A673 (cell line): Measurements from ENCODE around the gene SHISA4. TPM values are rescaled to one million over a fixed set of nuclear protein-coding genes. Genes with fewer than 3 reads are reported as not detected.

Source experiments
- BruUV-seq: library from RNA; stranded (reverse); fragments of 400-500 nt; replicated peaks from 2 replicates; lab custom pipeline; 2021; lab: Mats Ljungman, UMichigan
- CTCF ChIA-PET: fragments of 300-600 bp; sonication (Branson Sonifier 250); formaldehyde crosslinking; loops from one replicate; lab custom pipeline; 2022; ENCODE audit warnings: antibody characterized with exemption; lab: Charles Lee
- POLR2A ChIA-PET: fragments of 300-600 bp; sonication (Branson Sonifier 250); formaldehyde crosslinking; loops from one replicate; lab custom pipeline; 2022; ENCODE audit warnings: antibody characterized with exemption; ENCODE audit not compliant: low non-redundant PET; lab: Charles Lee
- DNase-seq: peaks from one replicate; pipeline ENCODE4 v3.0.0-alpha.2; 2015; ENCODE audit warnings: low spot score
- H3K27ac ChIP-seq: fragments of 200-600 bp; sonication (generic); 2 replicates; pipeline ENCODE4 v1.5.1; 2016; ENCODE audit warnings: mixed run types, low read depth, mild to moderate bottlenecking, mixed read lengths, antibody characterized with exemption, low read length; ENCODE audit not compliant: poor library complexity, severe bottlenecking
- H3K27me3 ChIP-seq: fragments of 200-600 bp; sonication (generic); replicated peaks from 2 replicates; pipeline ENCODE4 v1.6.1; 2017; ENCODE audit warnings: mixed run types, low read depth, mild to moderate bottlenecking, mixed read lengths, antibody characterized with exemption, low read length; ENCODE audit not compliant: insufficient read depth, poor library complexity
- H3K36me3 ChIP-seq: fragments of 200-600 bp; sonication (generic); 2 replicates; pipeline ENCODE4 v1.6.1; 2016; ENCODE audit warnings: mixed run types, mild to moderate bottlenecking, mixed read lengths, antibody characterized with exemption, low read length; ENCODE audit not compliant: insufficient read depth, poor library complexity, severe bottlenecking
- H3K4me1 ChIP-seq: fragments of 200-600 bp; sonication (generic); 2 replicates; pipeline ENCODE4 v1.6.1; 2017; ENCODE audit warnings: mixed run types, mild to moderate bottlenecking, mixed read lengths, antibody characterized with exemption, low read length; ENCODE audit not compliant: insufficient read depth, poor library complexity, severe bottlenecking
- H3K4me3 ChIP-seq: fragments of 200-600 bp; sonication (generic); 2 replicates; pipeline ENCODE4 v1.5.1; 2016; ENCODE audit warnings: low read depth, mixed run types, mild to moderate bottlenecking, mixed read lengths, low read length; ENCODE audit not compliant: poor library complexity, severe bottlenecking
- H3K9me3 ChIP-seq: fragments of 200-600 bp; sonication (generic); 2 replicates; pipeline ENCODE4 v1.6.1; 2016; ENCODE audit warnings: mixed run types, low read depth, mild to moderate bottlenecking, mixed read lengths, antibody characterized with exemption, low read length; ENCODE audit not compliant: poor library complexity, severe bottlenecking
- CTCF ChIP-seq: fragments of 300-800, 200-600 bp; sonication (generic); conservative IDR thresholded peaks from 2 replicates; pipeline ENCODE4 v1.5.1; 2017; ENCODE audit warnings: low read depth, mild to moderate bottlenecking, antibody characterized with exemption, low read length, moderate library complexity, mixed read lengths
- EZH2 ChIP-seq: fragments of 200-600 bp; sonication (generic); IDR thresholded peaks from 2 replicates; pipeline ENCODE4 v1.6.1; 2017; ENCODE audit warnings: borderline replicate concordance, low read depth, mild to moderate bottlenecking, mixed read lengths, antibody characterized with exemption, low read length; ENCODE audit not compliant: poor library complexity, severe bottlenecking
- intact Hi-C: fragments of 100-400 bp; cut with micrococcal nuclease; formaldehyde crosslinking; loops from one replicate; pipeline ENCODE4 v1.10.0; 2022; ENCODE audit not compliant: unreplicated experiment
- total RNA-seq: library from RNA; stranded (reverse); gene quantifications from 2 replicates; pipeline ENCODE4 v1.2.3, GENCODE V29; 2021

Gene SHISA4
- total RNA-seq, 1 experiment from 2014 or later: 1.2 TPM

- H3K9me3 ChIP-seq: no peaks in the 10 kb centered on the region
- H3K4me3 ChIP-seq: no peak overlapping the region
- no TSS peak for BruUV-seq
- DNase-seq: no peak
- H3K27ac ChIP-seq: no peak overlapping the region
- H3K4me1 ChIP-seq: no peaks in the 10 kb centered on the region
- no peaks in the 10 kb centered on the region for H3K27me3 ChIP-seq
- ChIA-PET CTCF (interaction anchor here (1.1 kb wide), 1 partner anchor 366 kb away, joined by 3 read pairs; no protein-coding TSS in a partner anchor), POLR2A (no interaction called here)
- H3K36me3 ChIP-seq: no peaks in the 10 kb centered on the region
- TF ChIP-seq EZH2: no peak
- intact Hi-C loops: loop anchor here (1.0 to 10.0 kb wide), 2 partner anchors 75 to 238 kb away; no protein-coding TSS in a partner anchor
Measured at GRCh38 chr1:201896951-201897391, 8.3 kb downstream of the SHISA4 start.

- no TSS peak for BruUV-seq
- TF ChIP-seq EZH2: no peak
- TF ChIP-seq CTCF: no peak
- Histone ChIP-seq H3K27me3 (no peaks in the 10 kb centered on the region), H3K4me3 (no peak overlapping the region), H3K9me3 (no peaks in the 10 kb centered on the region), H3K36me3 (no peaks in the 10 kb centered on the region), H3K4me1 (no peaks in the 10 kb centered on the region), H3K27ac (no peak overlapping the region)
- intact Hi-C loops: loop anchor here (10.0 kb wide), 1 partner anchor 236 kb away; no protein-coding TSS in a partner anchor
- ChIA-PET CTCF (interaction anchor here (0.5 to 0.7 kb wide), 3 partner anchors 41 to 302 kb away, joined by 3 to 5 read pairs (median 4); no protein-coding TSS in a partner anchor), POLR2A (no interaction called here)
- DNase-seq: no peak
Measured at GRCh38 chr1:201898240-201898894, 9.7 kb downstream of the SHISA4 start.

- DNase-seq: peak; percentile 36
- Histone ChIP-seq H3K4me1 (no peaks in the 10 kb centered on the region), H3K27me3 (no peaks in the 10 kb centered on the region), H3K9me3 (no peaks in the 10 kb centered on the region), H3K27ac (no peak overlapping the region), H3K4me3 (no peak overlapping the region), H3K36me3 (no peaks in the 10 kb centered on the region)
- CTCF ChIA-PET: interaction anchor here (0.5 to 0.6 kb wide), 2 partner anchors 41 to 301 kb away, joined by 4 to 5 read pairs; no protein-coding TSS in a partner anchor
- TF ChIP-seq EZH2 (no peak), CTCF (no peak)
- BruUV-seq: no TSS peak
- intact Hi-C loops: loop anchor here (10.0 kb wide), 1 partner anchor 236 kb away; no protein-coding TSS in a partner anchor
- POLR2A ChIA-PET: no interaction called here
Measured at GRCh38 chr1:201898992-201899391, 10.3 kb downstream of the SHISA4 start.
